Hepatocyte (in vitro differentiated cells): ENCODE results near the gene PROKR1. TPM values are rescaled to one million over a fixed set of nuclear protein-coding genes. Genes with fewer than 3 reads are reported as not detected.

Experiments
- DNase-seq: peaks from one replicate; pipeline ENCODE4 v3.0.0-alpha.2; 2016; ENCODE audit warnings: low spot score
- H2AFZ ChIP-seq: fragments of 200-600 bp; sonication (generic); 2 replicates; pipeline ENCODE4 v1.6.0; 2016; ENCODE audit warnings: antibody characterized with exemption, mild to moderate bottlenecking
- H3K27ac ChIP-seq: fragments of 200-600 bp; sonication (generic); 2 replicates; pipeline ENCODE4 v1.5.1; 2016; ENCODE audit warnings: mild to moderate bottlenecking
- H3K27me3 ChIP-seq: fragments of 200-600 bp; sonication (generic); 2 replicates; pipeline ENCODE4 v1.6.1; 2016
- H3K36me3 ChIP-seq: fragments of 200-600 bp; sonication (generic); replicated peaks from 2 replicates; pipeline ENCODE4 v1.5.1; 2016; ENCODE audit warnings: low read depth; ENCODE audit not compliant: insufficient read depth
- H3K4me1 ChIP-seq: fragments of 200-600 bp; sonication (generic); 2 replicates; pipeline ENCODE4 v1.5.1; 2016; ENCODE audit warnings: mild to moderate bottlenecking, moderate library complexity; ENCODE audit not compliant: insufficient read depth
- H3K4me2 ChIP-seq: fragments of 200-600 bp; sonication (generic); 2 replicates; pipeline ENCODE4 v1.6.0; 2016
- H3K4me3 ChIP-seq: fragments of 200-600 bp; sonication (generic); 2 replicates; pipeline ENCODE4 v1.5.1; 2016; ENCODE audit warnings: mild to moderate bottlenecking
- H3K79me2 ChIP-seq: fragments of 200-600 bp; sonication (generic); 2 replicates; pipeline ENCODE4 v1.6.0; 2017; ENCODE audit warnings: mild to moderate bottlenecking
- H3K9me2 ChIP-seq: fragments of 200-600 bp; sonication (generic); replicated peaks from 2 replicates; pipeline ENCODE4 v1.6.0; 2017; ENCODE audit warnings: mild to moderate bottlenecking; ENCODE audit not compliant: insufficient read depth
- H3K9me3 ChIP-seq: fragments of 200-600 bp; sonication (generic); 2 replicates; pipeline ENCODE4 v1.5.1; 2016; ENCODE audit warnings: low read depth, mild to moderate bottlenecking
- H4K20me1 ChIP-seq: fragments of 200-600 bp; sonication (generic); 2 replicates; pipeline ENCODE4 v1.6.0; 2016; ENCODE audit warnings: mild to moderate bottlenecking; ENCODE audit not compliant: insufficient read depth, poor library complexity, severe bottlenecking
- EZH2 ChIP-seq: fragments of 200-600 bp; sonication (generic); IDR thresholded peaks from 2 replicates; pipeline ENCODE4 v1.6.1; 2016; ENCODE audit warnings: antibody characterized with exemption, mild to moderate bottlenecking, borderline replicate concordance
- EZH2phosphoT487 ChIP-seq: fragments of 200-600 bp; sonication (generic); IDR thresholded peaks from one replicate; pipeline ENCODE4 v1.6.1; 2018; ENCODE audit warnings: antibody characterized with exemption, mild to moderate bottlenecking, low read depth, moderate library complexity; ENCODE audit not compliant: unreplicated experiment, severe bottlenecking
- WGBS: methylation state at CpG from one replicate; pipeline ENCODE4 v1.1.6; 2016; ENCODE audit warnings: low lambda C conversion rate; ENCODE audit errors: missing lambda C conversion rate; 5-methylcytosine and 5-hydroxymethylcytosine counted together
- polyA plus RNA-seq: library from polyadenylated mRNA; unstranded; fragments of >200 nt; fragmentation: Nextera tagmentation; extraction: Ambion mirVana; gene quantifications from 2 replicates; pipeline ENCODE4 v1.2.1, GENCODE V29; 2016
- total RNA-seq: library from RNA; depleted of rRNA; stranded (reverse); fragments of >200 nt; gene quantifications from 2 replicates; pipeline ENCODE4 v1.2.3, GENCODE V29; 2014
- TF ChIP-seq, protein P1 (sequence below): fragments of 200-600 bp; sonication (generic); IDR thresholded peaks from 2 replicates; pipeline ENCODE4 v1.5.1; 2016; ENCODE audit warnings: antibody characterized with exemption, mild to moderate bottlenecking; ENCODE audit not compliant: poor library complexity

PROKR1 gene
- total and polyA plus RNA-seq, 2 experiments from 2014 or later, result not detected

DNA sequence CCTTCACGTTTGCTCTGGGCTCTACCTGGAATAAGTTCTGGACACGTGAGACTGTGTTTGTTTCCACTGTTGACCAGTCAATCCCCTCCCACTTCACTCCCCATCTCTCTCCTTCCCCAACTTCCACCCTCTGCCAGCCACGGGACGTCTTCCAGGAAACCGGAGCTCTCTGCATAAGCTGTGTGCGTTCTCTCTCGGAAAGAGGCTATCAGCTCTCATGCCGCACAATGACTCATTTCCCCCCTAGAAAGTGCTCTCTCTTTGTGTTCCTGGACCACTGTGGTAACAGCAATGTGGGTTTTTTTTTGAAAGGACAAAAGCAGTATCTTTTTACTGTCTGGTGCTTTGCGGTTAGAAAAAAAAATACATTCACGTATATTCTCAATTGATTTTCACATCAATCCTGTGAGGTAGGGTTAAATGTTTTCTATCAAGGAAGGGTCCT lies 10.2 kb downstream of the PROKR1 start:
- H3K4me2 ChIP-seq, result no peak overlapping the region

DNA sequence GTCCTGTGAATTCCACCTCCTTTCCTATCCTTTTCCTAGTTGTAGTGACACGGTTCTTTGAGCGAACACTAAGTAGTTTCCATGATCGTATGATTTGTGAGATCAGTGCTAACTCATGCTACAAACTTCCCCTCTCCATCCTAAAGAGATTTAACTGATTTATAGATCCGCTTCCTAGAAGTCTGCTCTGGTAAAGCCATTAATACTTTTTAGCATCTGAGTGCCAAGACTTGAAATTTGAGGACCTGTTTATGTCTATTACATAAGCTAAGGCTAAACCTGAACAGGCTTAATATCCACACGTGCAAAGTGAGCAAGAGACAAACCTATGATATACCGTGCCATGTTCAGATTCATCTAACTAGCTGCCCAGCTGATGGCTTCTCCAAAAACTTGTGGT lies 14.9 kb downstream of the PROKR1 start:
- H4K20me1 ChIP-seq, result no peaks in the 10 kb centered on the region
- H3K4me2 ChIP-seq, result no peak overlapping the region
- TF ChIP-seq EZH2phosphoT487, result no peak
- TF ChIP-seq EZH2, result no peak
- TF ChIP-seq, protein P1, sequence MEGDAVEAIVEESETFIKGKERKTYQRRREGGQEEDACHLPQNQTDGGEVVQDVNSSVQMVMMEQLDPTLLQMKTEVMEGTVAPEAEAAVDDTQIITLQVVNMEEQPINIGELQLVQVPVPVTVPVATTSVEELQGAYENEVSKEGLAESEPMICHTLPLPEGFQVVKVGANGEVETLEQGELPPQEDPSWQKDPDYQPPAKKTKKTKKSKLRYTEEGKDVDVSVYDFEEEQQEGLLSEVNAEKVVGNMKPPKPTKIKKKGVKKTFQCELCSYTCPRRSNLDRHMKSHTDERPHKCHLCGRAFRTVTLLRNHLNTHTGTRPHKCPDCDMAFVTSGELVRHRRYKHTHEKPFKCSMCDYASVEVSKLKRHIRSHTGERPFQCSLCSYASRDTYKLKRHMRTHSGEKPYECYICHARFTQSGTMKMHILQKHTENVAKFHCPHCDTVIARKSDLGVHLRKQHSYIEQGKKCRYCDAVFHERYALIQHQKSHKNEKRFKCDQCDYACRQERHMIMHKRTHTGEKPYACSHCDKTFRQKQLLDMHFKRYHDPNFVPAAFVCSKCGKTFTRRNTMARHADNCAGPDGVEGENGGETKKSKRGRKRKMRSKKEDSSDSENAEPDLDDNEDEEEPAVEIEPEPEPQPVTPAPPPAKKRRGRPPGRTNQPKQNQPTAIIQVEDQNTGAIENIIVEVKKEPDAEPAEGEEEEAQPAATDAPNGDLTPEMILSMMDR, result no peak
- H2AFZ ChIP-seq, result no peak overlapping the region
- no peaks in the 10 kb centered on the region for H3K27me3 ChIP-seq
- H3K79me2 ChIP-seq, result no peaks in the 10 kb centered on the region
- no peak overlapping the region for H3K4me3 ChIP-seq
- H3K36me3 ChIP-seq, result no peaks in the 10 kb centered on the region
- no peak for DNase-seq
- H3K27ac ChIP-seq, result no peak overlapping the region
- no peaks in the 10 kb centered on the region for H3K9me2 ChIP-seq
- no peaks in the 10 kb centered on the region for H3K4me1 ChIP-seq
- no peaks in the 10 kb centered on the region for H3K9me3 ChIP-seq
- WGBS, result 76% methylated on average over 6 of the region's 6 CpGs

More for the DNA sequence above, 10.2 kb downstream of the PROKR1 start:
- TF ChIP-seq, protein P1, result no peak
- no peak for TF ChIP-seq EZH2
- no peak for TF ChIP-seq EZH2phosphoT487
- no peaks in the 10 kb centered on the region for H4K20me1 ChIP-seq
- 28% methylated on average over 10 of the region's 10 CpGs for WGBS
- DNase-seq, result peak; percentile 17
- no peaks in the 10 kb centered on the region for H3K9me3 ChIP-seq
- H3K36me3 ChIP-seq, result no peaks in the 10 kb centered on the region
- no peak overlapping the region for H3K27ac ChIP-seq
- no peaks in the 10 kb centered on the region for H3K9me2 ChIP-seq
- H2AFZ ChIP-seq, result no peak overlapping the region
- H3K4me3 ChIP-seq, result no peak overlapping the region
- H3K27me3 ChIP-seq, result peaks cover under 1% of the 10 kb centered on the region
- no peaks in the 10 kb centered on the region for H3K79me2 ChIP-seq
- no peaks in the 10 kb centered on the region for H3K4me1 ChIP-seq

DNA sequence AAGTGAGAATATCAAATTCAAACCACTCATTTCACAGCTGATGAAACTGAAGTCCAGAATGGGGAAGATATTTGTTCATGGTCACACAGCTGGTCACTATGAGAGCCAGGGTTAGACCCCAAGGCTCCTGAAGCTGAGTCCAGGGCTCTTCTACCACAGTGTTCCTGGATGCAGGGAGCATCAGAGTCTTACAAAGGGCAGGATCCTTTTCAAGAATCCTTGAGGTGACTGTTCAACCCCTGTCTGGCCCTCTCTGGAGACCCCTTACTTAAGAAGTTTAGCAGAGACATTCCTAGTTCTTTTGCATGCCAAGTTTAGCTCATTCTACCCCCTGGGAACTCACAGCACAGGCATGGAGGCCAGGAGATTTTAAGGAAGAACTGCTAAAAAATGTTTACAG lies 15.7 kb downstream of the PROKR1 start:
- Histone ChIP-seq H2AFZ (no peak overlapping the region), H3K9me2 (no peaks in the 10 kb centered on the region), H3K79me2 (no peaks in the 10 kb centered on the region), H3K36me3 (no peaks in the 10 kb centered on the region), H3K4me1 (no peaks in the 10 kb centered on the region), H3K27ac (no peak overlapping the region), H3K27me3 (no peaks in the 10 kb centered on the region), H3K4me3 (no peak overlapping the region), H3K4me2 (no peak overlapping the region), H4K20me1 (no peaks in the 10 kb centered on the region), H3K9me3 (no peaks in the 10 kb centered on the region)
- TF ChIP-seq, protein P1, result no peak
- TF ChIP-seq EZH2phosphoT487 (no peak), EZH2 (no peak)
- no peak for DNase-seq

DNA sequence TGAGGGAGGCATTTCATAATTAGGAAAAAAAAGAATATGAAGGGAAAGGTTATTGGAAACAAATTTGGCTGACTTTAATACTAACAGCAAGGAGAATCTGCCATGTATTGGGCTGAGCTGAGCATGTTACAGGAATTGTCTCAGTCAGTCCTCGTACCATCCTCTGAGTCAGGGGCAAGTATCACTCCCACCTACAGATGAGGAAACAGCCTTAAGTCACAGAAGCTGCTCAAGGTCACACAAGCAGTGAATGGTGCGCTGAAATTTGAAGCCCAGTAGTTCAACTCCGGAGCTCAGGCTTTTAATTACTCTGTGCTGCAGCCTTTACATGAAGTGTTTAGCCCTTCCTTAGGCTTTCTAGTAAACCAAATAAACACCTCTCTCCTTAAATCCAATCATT lies 17.3 kb downstream of the PROKR1 start:
- Histone ChIP-seq H3K27ac (no peak overlapping the region), H3K9me3 (no peaks in the 10 kb centered on the region), H3K79me2 (no peaks in the 10 kb centered on the region), H3K27me3 (no peaks in the 10 kb centered on the region), H3K4me1 (no peaks in the 10 kb centered on the region), H3K36me3 (no peaks in the 10 kb centered on the region), H4K20me1 (no peaks in the 10 kb centered on the region), H2AFZ (no peak overlapping the region), H3K9me2 (no peaks in the 10 kb centered on the region), H3K4me3 (no peak overlapping the region), H3K4me2 (no peak overlapping the region)
- DNase-seq, result no peak
- WGBS, result 52% methylated on average over 3 of the region's 3 CpGs
- TF ChIP-seq EZH2, result no peak
- TF ChIP-seq, protein P1, result no peak
- no peak for TF ChIP-seq EZH2phosphoT487
